ENCODE measurements around the gene ATP6V1B1. TPM values are rescaled to one million over a fixed set of nuclear protein-coding genes. Genes with fewer than 3 reads are reported as not detected.

The ATP6V1B1 gene
- total RNA-seq, 1 donor: 0.09 TPM

- TF ChIP-seq, protein P1, sequence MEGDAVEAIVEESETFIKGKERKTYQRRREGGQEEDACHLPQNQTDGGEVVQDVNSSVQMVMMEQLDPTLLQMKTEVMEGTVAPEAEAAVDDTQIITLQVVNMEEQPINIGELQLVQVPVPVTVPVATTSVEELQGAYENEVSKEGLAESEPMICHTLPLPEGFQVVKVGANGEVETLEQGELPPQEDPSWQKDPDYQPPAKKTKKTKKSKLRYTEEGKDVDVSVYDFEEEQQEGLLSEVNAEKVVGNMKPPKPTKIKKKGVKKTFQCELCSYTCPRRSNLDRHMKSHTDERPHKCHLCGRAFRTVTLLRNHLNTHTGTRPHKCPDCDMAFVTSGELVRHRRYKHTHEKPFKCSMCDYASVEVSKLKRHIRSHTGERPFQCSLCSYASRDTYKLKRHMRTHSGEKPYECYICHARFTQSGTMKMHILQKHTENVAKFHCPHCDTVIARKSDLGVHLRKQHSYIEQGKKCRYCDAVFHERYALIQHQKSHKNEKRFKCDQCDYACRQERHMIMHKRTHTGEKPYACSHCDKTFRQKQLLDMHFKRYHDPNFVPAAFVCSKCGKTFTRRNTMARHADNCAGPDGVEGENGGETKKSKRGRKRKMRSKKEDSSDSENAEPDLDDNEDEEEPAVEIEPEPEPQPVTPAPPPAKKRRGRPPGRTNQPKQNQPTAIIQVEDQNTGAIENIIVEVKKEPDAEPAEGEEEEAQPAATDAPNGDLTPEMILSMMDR (IDR thresholded peaks at IDR 0.05; ENCODE audit: insufficient read depth, low read length): no peak
- DNase-seq (ENCODE audit: low read depth): no peak
Observed at GRCh38 chr2:70905443-70906421, 30.0 kb upstream of the ATP6V1B1 start.

GRCh38 chr2:70906439-70907005 is 29.2 kb upstream of the ATP6V1B1 start:
- no peak for DNase-seq (ENCODE audit: low read depth)
- TF ChIP-seq, protein P1 (IDR thresholded peaks at IDR 0.05; ENCODE audit: insufficient read depth, low read length): no peak
- no peak overlapping the region for H3K4me3 ChIP-seq (ENCODE audit: low read depth, low read length)

More at GRCh38 chr2:70905443-70906421, 30.0 kb upstream of the ATP6V1B1 start:
- H3K4me3 ChIP-seq (ENCODE audit: low read depth, low read length): no peak overlapping the region

DNA sequence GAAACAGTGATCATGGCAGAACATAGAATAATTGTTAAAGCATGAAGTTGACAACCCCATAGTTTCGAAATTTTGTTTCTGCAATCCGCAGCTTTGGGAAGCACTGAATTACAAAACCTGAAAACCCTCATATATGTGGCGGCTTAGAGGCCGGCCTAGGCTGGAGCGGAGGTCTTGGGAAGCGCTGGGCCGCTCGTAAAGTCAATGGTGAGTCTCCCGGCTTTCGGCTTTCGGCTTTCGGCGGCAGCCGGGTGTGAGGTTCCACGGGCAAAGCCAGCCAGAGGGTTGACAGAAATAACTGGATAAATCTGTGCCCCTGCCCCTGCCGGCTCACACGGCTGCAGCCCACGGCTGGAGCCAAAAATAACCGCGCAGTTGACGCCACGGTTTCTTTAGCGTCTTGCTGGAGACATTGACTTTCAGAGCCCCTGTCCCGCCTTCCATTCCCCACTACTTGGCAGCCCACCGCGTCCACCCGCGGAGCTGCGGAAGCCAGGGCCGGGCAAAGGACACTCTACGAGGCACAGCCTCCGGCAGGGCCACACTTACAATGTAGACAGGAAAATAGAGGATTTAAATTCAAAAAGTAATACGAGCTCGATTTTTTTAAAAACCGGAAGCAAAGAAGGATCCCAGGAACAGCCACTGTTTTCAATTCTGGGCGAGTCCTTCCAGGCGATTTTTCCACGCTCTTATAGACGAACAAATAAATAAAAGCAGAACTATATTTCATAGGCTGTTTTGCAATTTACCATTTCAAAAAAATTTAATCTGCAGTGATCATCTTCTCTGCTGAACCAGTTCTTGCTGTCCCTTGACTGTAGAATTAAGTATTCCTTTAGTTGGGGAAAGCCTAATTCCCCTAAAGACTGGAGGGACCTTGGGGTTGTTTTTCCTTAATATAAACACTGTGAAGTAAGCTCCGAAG is 28.3 kb upstream of the ATP6V1B1 start:
- TF ChIP-seq, protein P1 (IDR thresholded peaks at IDR 0.05; ENCODE audit: insufficient read depth, low read length): no peak
- no peak for DNase-seq (ENCODE audit: low read depth)
- peak overlapping the region; percentile 47 for H3K4me3 ChIP-seq (ENCODE audit: low read depth, low read length)

GRCh38 chr2:70916291-70916690 is 19.4 kb upstream of the ATP6V1B1 start:
- DNase-seq (ENCODE audit: low read depth): no peak
- no peak overlapping the region for H3K4me3 ChIP-seq (ENCODE audit: low read depth, low read length)
- TF ChIP-seq, protein P1 (IDR thresholded peaks at IDR 0.05; ENCODE audit: insufficient read depth, low read length): no peak

- TF ChIP-seq, protein P1 (IDR thresholded peaks at IDR 0.05; ENCODE audit: insufficient read depth, low read length): no peak
- no peak for DNase-seq (ENCODE audit: low read depth)
- H3K4me3 ChIP-seq (ENCODE audit: low read depth, low read length): no peak overlapping the region
Observed at GRCh38 chr2:70918016-70918415, 17.7 kb upstream of the ATP6V1B1 start.

GRCh38 chr2:70919672-70920366 is 15.9 kb upstream of the ATP6V1B1 start:
- no peak overlapping the region for H3K4me3 ChIP-seq (ENCODE audit: low read depth, low read length)
- TF ChIP-seq, protein P1 (IDR thresholded peaks at IDR 0.05; ENCODE audit: insufficient read depth, low read length): peak; percentile 89
- peak; percentile 79 for DNase-seq (ENCODE audit: low read depth)

All from fibroblast of the aortic adventitia (primary cell).